Embryonic facial prominence (tissue), 1 donor: Measurements from ENCODE around the gene CAMK2A.

Experiments used
- DNase-seq: peaks from one replicate; pipeline ENCODE4 v3.0.0-alpha.2; 2016; ENCODE audit errors: extremely low spot score

CAMK2A gene

DNA sequence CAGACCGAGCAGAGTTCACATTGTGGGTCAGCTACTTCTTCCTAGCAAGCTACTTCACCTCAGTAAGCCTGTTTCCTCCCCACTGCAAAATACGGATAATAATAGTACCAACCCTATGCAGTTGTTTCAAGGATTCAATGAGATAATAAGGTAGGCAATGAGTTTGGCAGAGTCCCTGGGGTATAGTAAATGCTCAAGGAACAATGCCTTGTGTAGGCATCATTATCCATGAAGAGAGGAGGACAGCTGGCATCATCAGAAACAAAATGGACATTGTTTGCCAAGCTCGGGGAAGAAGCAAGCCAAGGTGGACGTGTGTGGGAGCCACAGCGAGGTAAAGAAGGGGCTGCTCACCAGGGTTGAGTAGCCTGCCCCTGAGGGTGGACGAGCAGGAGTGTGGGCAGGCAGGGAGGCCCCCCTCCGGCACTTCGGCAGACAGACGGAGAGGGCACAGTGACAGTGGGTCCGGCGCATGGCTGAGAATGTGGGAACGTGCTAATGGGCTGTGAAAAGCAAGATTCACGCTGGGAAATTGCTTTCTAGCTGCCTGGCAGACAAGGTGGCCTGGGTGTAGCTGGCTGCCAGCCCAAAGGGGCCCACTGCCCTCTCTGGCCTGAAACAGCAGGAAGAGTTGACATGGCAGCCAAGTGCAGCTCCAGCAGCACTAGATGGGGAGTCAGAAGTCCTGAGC lies 10.1 kb downstream of the CAMK2A start:
- DNase-seq = no peak

DNA sequence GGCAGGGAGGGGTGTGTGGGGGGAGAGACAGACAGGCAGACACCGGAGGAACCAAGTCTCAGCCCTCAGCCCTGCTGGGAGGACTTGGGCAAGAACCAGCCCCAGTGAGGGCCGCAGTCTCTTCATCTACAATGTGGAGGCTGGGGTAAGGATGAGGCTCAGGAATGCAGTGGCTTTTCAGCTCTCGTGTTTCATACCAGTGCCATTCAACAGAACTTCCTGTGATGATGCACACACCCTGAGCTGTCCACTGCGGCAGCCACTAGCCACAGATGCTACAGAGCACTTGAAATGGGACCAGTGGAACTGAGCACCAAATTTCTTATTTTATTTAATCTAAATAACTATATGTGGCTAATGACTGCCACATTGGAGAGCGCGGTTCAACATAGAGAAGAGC lies 10.7 kb downstream of the CAMK2A start:
- DNase-seq = no peak

DNA sequence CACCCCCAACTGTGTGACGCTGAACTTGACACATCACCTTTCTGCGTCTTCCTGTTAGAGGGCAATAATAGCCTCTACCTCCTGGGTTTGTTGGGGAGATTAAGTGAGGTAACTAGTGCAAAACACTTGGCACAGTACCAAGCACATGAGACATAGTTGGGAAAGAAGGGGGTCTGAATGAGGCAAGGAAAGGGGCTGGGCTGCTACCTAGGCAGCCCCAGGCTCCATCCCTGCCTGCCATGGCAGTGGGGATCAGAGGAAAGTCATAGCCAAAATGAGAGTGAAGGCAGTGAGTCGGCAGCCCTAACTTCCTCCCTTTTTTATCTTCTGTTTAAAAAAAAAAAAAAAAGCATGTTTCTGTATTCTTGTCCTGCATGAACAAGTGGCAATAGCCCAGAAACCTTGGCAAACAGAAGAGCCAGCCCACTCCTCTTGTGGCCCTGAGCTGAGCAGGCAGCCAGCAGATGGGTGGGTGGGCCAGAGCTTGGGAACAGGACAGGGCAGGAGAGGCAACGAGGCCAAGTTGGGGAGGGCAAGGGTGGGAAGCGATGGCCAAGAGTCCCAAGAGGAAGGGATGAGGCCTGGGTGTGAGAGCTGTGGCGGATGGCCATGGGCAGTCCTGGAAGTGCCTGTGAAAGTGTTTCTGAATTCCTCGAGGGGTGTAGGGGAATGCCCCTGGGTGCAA lies 11.4 kb downstream of the CAMK2A start:
- DNase-seq = no peak

DNA sequence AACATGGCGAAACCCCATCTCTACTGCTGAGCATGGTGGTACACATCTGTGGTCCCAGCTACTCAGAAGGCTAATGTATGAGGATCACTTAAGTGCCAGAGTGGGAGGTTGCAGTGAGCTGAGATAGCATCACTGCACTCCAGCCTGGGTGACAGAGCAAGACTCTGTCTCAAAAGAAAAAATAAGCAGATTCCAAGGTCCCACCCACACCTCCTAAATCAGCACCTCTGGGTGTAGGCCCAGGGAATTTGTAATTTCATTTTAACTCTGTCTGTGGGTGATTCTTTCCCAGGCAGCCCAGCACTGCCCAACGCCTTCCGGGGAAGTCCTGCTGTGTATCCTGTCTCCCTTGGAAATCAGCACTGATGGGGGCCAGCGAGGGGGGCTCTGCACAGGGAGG lies 12.5 kb downstream of the CAMK2A start:
- no peak for DNase-seq

DNA sequence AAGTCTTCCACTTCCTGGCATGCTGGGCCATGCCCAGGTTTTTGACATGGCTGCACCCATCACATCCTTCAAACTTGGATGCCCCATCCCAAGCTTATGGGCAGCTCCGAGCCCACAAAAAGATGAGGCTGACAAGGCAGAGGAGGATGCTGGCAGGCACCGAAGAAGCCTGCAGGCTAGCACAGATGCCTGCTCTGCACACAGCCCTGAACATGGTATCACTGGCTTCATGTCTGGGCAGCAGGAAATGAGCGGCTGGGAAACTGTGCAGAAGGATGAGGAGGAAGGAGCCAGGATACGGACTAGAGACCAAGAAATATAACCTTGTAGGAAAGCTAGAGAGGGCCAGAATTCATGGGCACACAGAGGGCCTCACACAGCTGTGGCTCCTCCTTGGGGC lies 14.8 kb downstream of the CAMK2A start:
- DNase-seq = no peak

DNA sequence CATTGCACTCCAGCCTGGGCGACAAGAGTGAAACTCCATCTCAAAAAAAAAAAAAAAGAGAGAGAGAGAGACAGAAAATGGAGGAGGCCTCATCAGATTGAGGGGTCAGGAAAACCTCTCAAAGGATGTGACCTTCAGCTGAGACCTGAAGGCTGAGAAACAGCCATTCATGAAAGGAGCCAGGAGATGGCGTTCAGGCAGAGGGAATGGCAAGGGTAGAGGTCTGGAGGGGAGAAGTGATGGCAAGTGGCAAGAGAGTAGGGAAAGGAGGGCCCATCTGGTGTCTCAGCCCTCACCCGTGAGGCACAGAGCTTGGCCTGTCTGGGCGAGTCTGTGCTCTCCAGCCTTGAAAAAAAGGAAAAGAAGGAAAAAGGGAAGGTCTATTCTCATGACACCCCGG lies 17.0 kb downstream of the CAMK2A start:
- no peak for DNase-seq

DNA sequence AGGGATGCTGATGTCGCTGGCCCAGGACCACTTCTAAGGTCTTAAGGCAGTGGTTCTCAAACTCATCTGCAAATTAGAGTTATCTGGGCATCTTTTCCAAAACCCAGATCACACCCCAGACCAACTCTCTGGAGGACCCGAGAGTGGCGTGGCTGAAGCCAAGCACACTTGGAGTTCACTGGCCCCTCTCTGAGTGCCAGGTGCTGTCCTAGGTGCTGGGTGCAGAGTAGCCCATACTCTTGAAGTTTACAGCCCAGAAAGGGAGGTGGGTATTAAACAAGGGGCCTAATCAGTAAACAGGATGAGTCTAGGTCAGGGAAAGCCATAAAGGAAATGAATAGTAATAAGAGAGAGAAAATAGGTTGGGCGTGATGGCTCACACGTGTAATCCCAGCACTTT lies 17.6 kb downstream of the CAMK2A start:
- DNase-seq = no peak

DNA sequence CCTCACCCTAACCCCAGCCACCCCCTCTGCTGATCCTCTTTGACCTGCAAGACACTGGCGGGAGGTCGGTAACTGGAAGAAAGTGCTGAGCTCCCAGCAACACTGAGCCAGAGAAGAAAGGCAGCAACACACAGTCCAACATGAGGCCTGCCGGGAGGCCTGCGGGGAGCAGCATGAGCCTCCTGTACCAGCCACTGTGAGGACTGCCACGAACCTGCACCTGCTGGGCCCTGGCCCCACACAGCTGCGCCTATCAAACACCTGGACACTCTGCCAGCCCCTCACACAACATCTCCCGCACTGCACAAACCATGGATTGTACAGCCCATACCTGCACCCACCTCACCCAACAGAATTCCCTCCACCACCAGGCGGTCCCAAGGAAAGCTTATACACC lies 18.3 kb downstream of the CAMK2A start:
- DNase-seq = no peak

DNA sequence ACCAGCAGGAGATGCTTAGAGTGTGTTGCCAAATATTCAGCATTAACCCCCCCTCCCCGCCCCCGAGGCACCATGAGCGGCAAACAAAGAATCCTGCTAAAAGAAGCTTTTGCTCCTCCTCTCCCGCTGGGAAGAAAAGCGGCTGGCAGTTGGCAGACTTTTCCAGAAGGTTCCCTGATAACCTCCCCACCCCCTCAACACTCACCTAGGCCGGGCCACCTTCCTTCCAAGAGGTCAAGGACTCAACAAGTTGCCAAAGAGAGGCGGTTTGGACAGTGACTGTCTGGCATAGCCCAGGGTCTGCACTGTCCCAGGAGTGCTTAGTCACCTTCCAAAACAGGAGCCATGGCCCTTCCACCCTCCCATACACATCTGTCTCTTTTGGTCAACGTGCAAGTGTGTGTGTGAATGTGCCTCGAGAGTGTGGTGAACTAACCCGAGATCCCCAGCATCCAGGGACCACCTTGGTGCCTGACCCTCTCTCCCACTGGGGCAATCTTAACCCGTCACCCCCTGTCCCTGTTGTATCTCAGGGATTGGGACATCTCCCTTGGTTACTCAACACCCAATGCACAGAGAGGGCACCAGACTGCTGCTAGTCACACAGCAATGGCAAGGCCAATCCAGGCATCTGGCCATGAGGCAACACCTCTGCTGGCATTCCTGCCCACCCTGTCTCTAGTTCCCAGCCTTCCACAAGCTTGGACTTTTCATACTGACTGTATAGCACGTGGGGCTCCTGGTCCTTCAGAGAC lies 18.9 kb downstream of the CAMK2A start:
- DNase-seq = no peak

DNA sequence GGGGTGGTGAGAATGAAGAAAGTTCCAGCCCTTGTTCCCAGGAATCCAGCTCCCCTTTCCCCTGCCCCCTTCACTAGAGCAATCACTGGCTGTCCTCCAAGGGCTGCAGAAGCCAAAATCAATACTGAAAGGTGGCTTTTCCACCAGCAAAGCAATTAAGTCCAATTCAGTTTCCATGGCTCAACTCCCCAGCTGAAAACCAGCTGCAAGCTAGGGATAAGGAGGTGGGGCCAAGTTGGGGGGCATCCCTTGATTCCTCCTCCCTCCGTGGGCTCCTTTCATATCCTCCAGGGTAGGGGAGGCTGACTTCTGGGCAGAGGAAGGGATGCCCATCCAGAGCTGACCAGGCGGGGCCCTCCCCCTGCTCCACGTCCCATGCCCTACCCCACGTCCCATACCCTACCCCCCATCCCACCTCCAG lies 22.7 kb downstream of the CAMK2A start:
- peak; percentile 36 for DNase-seq

DNA sequence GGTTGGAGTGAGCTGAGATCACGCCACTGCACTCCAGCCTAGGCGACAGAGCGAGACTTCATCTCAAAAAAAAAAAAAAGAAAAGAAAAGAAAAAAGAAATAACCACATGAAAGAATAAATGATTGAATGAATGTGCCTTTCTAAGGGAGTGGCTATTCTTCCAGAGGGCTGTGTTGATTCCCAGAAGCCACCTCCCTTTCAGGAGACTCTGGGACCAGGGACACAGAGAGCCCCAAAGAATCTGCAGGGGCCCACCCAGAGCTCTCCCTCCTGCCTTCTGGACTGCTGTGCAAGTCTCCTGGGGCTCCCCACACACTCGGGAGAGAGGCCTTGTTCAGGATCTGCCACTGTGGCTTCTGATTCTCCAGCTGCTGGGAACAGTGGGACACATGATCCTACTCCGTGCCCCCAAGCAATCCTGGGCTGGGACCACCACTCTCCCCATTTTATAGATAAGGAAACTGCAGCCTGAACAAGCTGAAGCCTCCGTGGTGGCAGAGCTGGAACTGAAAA lies 23.6 kb downstream of the CAMK2A start:
- no peak for DNase-seq

DNA sequence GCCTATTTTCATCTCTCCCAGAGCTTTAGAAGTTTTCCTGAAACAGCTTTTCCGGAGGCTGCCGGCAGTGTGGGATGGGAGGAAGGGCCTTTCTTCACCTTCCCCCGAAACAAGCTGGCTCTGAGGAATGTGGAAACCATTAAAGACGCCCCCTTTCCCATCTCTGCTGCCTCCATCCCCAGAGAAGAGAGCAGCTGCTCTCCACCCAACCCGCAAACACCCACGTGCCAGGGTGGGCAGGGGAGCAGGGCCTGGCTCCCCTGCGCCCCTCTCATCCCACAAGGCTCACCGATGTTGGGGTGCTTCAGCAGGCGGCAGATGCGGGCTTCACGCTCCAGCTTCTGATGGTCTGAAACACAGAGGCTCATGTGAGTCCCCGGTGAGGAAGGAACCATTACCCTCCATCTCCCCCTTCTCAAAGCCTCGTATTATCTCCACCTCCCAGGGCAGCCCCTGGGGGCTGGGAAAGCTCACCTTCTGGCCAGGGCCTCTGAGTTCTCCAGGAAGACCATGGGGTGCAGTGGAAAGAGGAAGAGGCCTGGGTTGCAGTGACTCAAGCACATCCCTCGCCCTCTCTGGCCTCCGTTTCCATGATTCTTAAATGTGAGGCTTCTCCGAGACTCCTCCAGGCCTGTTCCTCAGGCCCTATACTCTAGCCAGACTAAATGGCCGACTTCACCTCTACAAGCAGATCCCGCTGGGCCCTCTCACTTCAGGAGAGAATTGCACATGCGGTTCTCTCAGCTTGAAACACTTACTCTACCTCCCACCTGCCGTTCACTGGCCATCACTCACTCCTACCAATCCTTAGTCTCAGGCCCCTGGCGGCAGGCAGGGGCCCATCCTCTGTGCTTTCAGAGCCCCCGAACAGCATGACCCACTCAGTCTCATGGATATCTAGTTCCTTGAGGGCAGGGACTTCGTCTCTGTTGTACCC lies 24.6 kb downstream of the CAMK2A start:
- no peak for DNase-seq

DNA sequence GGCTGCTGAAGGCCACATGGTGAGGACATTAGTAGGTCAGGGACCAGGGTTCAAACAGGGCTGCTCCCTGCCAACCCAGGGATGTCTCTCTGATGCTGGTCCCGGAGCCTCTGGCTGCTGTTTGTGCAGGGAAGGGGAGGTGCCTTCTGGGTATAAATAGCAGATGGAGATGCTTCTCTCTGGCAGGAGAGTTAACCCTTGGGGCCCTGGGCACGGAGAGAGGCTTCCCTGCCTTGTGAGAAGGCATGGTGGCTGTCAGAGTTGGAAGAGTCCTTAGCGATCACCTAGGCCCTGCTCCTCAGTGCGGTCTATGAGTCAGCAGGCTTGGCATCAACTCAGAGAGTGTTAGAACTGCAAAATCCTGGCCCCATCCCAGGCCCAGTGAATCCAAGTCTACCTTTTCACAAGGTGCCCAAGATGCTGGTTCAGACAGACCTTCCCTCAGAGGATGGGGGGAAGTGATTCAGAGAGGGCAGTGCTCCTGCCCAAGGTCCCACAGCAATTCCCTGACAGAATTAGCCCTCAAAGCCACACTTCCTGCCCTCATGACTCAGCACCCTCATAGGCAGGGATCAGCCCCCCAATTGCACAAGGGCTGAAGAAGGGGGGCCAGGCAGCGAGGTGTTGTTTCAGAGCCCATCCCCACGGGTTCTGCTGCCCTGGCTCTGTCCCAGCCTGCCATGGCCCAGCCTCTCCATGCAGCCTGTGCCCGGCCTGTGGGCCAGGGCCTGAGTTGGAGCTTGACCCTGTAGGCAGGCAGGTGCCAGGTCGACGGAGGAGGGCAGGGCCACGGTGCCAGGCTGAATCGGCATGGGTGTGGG lies 25.6 kb downstream of the CAMK2A start:
- no peak for DNase-seq

DNA sequence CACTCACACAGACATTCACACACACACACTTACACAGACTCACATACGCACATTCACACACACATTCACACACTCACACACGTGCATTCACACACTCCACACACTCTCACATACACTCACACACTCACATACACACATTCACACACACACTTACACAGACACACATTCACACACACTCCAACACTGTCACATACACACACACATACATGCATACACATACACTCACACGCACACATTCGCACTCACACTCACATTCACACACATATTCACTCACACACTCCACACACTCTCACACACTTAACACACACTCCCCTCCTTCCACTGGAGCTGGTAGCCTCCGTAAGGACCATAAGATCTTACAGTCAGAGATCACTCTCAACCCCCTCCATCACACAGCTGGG lies 26.2 kb downstream of the CAMK2A start:
- no peak for DNase-seq

DNA sequence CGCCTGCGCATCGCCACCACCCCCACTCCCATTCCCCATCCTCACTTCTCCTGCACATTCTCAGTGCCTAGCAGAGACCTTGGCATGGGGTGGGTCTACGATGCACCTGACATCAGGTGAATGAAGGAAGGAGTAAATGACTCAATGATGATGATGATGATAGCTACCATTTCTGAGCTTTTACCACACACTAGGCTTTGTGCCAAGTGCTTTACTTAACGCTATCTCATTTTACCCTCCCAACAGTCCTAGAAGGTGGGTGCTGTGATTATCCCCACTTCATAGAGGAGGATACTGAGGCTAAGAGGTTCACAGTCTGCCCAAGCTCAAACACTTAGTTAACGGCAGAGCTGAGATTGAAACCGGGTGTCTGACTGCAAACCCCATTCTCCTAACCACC lies 27.1 kb downstream of the CAMK2A start:
- DNase-seq = no peak

DNA sequence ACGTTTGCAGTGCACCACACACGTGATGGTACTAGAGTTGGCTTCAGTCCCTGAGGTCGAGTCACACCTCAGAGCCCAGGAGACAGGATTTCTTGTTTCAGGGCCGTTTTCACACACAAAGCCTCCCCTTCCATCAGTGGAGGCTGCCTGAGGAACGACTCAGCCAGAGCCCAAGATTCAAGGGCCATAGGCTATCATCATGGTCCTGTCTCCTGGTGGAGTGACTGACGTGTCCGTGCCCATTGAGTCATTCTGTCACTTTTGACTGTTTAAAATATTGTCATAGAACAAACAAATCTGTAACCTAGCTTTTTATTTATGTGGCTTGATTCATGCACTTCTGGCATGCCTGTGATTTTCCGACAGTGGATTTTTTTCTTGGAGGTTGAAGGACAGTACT lies 28.3 kb downstream of the CAMK2A start:
- DNase-seq = no peak

DNA sequence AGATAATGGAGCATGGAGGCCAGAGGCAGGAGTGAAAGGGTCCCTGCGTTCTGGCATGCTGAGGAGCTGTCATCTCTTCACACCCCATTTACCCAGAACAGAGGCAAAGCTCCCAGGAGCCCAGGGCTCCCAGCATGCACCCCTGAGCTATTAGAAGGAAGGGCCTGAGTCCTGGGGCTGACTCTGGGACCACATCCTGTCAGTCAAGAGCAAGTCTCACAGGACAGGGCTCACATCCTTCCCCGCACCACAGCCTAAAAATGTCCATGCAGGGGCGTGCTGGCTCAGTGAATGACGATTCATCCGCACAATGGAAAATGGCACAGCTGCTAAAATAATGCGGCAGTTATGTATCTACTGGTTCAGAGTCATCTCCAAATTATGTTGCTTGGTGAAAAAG lies 31.4 kb downstream of the CAMK2A start:
- DNase-seq = no peak

DNA sequence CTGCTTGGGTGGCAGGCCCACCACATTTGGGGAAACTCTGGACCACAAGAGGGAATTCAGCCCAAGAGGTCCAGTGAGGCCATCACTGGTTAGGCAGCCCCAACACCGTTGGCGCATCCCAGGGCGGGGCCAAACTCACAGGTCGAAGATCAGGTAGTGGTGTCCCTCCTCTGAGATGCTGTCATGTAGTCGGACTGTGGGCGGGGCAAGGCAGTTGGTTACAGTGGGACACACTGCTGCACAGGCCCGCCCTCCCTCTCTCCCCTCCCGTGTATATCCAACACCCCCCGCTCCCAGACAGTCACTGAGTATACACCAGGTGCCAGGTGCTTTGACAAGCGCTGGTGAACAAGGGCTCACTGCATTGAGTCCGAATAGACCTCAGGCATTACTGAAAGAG lies 32.1 kb downstream of the CAMK2A start:
- DNase-seq = no peak

DNA sequence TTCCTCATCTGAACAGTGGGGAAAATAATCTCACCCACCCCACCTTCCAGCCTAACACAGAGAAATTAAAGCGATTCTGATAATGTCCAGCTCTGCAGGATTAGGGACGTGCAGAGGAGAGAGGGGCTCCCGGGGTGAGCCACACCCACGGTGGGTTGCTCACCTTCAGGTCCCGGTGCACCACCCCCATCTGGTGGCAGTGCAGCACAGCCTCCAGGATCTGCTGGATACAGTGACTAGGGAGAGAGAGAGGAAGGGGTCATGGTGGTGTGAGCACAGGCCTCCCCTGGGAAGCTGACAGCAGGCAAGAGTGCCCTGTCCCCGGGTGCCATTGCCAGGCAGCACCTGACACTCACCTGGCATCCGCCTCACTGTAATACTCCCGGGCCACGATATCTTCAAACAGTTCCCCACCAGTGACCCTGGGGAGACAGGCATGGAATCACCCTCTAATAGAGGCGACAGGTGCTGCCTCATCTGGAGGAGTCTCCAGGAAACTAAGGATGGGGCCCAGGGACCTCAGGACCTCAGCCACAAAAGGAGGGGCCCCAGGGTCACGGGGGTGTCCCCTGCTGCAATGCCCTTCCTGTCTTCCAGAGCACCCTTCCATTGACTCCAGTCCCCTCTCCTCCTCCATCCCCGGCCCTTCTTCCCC lies 33.0 kb downstream of the CAMK2A start:
- DNase-seq = no peak
